Occipital lobe (tissue), 2 donors: Measurements from ENCODE around the gene GRIK4. TPM values are rescaled to one million over a fixed set of nuclear protein-coding genes. Genes with fewer than 3 reads are reported as not detected.
"Not testable (repeated sequence)": the region's sequence is repeated elsewhere in the genome, so short reads cannot be mapped to it uniquely, and the experiment has no call there.

ENCODE experiments used
- DNase-seq: peaks from one replicate; lab custom pipeline; 2025; lab: John Stamatoyannopoulos, UW
- total RNA-seq: library from RNA; depleted of rRNA; stranded (reverse); fragments of >200 nt; gene quantifications from one replicate; pipeline ENCODE4 v1.2.3, GENCODE V29; 2014

GRIK4 gene
- total RNA-seq, 1 donor from 2014 or later, result 2.3 TPM

DNA sequence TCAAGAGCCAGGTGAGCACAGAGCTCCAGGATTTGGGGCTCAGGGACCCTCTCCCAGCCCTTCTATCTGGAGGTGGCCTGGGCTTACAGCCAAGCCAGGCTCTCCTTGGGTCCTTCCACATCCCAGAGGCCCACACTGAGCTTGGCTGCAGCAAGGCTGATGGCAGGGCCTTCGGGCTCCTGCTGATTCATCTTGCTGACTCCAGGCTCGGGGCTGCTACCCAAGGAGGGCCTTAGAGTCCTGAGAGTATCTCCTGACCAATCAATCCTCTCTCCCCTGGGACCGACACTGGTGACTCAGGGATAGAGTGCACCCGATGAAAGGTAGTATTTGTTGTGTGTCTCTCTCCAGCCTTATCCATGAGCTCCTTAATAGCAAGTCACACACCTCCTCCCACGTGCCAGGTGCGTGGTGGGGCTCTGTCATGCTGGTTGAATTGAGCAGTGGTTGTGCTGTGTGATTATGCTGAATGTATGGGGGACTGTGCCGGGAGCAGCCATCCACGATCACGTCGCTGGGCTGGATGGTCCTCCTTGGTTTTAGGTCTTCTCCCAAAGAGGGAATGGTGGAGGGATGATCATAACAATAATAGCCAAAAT lies 62.3 kb downstream of the GRIK4 start:
- no peak for DNase-seq

DNA sequence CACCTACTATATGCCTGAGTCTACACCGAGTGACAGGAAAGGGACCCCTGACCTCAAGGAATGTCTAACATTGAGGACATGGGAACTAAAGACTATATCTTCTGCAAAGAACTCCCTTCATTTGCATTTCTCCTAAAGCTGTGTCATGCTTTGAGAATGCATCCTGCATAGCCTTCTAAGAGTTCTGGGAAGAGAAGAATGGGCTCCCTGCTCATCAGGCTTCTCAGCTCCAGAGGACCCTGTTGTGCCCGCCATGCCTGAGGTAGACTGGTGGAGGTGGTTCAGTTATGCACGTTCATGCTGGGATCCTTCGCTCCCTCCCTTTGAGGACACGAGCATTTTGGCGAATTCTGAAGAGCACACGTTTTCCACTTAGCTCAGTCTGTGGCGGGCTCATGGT lies 63.3 kb downstream of the GRIK4 start:
- no peak for DNase-seq

DNA sequence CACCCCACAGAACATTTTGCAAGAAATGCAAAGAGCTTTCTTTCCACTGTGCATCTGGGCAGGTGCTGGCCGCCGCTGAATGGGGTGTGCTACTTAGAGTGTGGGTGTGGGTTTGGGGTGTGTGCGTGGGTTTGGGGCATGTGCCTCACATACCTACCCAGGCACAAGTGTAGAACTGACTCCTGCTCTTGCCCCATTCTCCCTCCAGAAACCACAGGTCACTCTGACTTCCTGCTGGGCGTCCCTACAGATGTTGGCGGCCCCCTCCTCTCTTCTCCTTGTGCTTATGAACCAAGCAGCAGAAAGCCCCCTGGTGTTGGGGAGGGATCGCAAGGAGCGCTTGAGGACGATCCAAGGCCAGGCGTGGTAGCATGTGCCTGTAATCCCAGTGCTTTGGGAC lies 63.9 kb downstream of the GRIK4 start:
- DNase-seq, result no peak

DNA sequence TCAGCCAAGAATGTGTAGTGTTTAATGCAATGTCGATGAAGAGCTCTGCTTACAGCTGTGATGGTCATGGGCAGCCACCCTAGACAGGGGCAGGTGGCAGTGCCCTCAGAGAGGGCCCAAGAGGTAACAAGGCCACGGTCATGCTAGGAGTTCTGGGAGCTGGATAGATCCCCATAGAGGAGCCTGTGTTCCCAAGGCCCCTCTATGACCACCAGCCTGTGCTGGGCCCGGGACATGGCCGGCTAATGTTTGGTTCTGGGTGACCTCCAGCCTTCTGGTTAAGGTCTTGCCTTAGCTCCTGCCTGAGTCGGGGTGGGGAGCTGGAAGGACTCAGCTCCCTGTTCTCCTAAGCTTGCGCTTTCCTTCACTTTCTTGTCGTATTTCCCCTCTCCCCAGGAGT lies 65.1 kb downstream of the GRIK4 start:
- DNase-seq, result no peak

DNA sequence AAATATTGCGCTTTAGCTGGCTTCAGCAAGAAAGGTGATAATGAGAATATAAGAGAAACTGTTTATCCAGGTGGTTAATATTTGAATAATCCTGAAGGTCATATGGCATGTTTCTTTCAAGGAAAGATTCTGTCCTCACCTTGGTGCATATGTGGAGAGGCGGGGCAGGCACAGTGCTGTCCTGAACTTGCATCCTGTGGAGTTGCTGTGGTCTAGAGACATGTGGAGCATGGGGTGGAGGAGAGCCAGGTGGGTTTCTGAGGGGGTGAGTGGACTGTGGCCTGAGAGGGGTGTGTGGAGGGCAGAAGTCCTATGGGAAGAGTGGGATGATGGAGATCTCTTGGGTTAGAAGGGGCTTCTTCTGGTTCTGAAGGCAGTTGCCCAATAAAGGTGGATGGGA lies 65.5 kb downstream of the GRIK4 start:
- no peak for DNase-seq

DNA sequence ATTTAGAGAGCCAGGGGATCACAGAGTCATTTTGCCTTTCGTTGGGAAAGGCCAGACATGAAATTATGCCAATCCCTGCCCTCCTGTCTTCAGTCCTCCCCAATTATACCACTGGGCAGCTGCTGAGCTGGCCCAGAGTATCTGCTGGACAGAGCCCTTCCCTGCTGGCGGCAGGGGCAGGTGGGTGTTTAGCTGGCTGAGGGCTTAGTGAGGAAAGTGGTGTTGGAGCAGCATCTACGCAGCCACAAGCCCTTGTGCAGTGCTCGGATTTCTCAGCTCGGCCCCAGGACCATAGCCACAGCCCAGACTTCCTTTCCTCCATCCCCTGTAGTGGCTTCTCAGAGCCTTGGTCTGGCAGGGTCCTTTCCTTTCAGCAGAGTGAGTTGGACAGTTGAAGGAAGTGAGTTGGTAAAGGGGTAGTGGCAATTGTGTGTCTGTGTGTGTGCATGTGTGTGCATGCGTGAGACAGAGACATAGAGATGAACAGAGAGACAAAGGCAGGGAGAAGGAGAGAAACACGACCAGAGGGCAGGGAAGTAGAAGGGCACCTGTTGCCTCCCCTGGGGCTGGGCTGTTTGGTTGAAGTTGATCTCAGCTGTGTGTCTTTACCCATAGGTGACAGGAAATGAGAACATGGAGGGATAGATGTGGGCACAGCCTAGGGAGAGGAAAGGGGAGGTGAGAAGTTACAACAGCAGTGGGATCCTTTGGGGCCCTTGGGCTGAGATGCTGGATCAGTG lies 66.2 kb downstream of the GRIK4 start:
- no peak for DNase-seq

DNA sequence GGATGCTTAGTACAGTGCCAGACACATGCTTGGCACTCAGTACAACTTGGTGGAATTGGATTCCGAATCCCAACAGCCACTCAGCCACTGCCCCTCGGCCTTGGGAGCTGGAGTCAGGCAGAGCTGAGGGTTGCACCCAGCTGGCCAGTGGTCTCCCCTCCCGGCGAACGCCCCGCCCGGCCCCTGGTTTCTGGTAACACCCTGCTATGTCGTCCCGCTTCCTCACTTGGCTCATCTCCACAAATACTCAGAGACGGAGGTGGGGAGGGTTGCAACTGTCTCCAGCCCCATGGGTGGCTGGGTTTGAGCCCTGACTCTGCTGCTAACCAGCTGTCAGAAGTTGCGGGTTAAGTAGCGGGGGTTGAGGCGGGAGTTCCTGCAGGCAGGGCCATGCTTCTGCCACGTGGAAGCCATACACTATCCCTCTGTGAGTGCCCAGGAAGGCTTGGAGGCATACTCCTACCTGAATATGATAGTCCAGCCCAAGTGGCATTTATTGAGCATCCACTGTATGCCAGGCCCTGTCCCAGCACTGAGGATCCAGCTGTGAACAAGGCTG lies 67.1 kb downstream of the GRIK4 start:
- no peak for DNase-seq

DNA sequence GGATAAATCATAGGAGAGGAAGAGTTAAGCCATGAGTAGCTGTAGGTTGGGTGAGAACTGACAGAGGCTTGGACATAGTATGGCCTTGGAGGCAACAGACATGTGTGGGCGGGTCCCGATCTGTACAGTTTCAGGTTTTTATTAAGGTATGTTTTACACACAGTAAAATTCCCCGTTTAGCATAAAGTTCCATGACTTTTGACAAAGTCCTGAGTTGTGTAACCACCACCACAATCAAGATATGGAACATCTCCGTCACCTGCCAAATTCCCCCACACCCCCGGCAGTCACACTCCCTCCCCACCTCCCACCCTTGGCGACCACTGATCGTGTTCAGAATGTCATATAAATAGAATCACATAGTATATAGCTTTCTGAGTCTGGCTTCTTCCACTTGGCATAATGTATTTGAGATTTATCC lies 68.1 kb downstream of the GRIK4 start:
- DNase-seq, result no peak

DNA sequence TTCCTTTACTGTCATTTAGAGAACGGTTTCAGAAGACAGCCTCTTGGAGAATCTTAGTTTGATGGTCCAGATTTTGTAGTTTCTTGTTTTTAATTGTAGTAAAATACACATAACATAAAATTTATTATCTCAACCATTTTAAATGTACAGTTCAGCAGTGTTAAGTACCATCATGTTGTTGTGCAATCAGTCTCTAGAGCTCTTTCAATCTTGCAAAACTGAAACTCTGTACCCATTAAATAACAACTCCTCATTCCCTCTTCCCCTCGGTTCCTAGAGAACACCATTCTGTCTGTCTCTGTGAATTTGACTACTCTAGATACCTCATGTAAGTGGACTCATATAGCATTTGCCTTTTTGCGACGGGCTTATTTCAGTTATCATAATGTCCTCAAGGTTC lies 69.8 kb downstream of the GRIK4 start:
- DNase-seq, result no peak

DNA sequence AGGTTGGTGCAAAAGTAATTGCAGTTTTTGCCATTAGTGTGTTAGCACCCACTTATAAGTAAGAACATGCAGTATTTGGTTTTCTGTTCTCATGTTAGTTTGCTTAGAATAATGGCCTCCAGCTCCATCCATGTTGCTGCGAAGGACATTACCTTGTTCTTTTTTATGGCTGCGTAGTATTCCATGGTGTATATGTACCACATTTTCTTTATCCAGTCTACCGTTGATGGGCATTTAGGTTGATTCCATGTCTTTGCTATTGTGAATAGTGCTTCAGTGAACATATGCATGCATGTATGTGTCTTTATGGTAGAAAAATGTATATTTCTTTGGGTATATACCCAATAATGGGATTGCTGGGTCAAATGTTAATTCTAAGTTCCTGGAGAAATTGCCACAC lies 71.0 kb downstream of the GRIK4 start:
- DNase-seq, result not testable (repeated sequence)

DNA sequence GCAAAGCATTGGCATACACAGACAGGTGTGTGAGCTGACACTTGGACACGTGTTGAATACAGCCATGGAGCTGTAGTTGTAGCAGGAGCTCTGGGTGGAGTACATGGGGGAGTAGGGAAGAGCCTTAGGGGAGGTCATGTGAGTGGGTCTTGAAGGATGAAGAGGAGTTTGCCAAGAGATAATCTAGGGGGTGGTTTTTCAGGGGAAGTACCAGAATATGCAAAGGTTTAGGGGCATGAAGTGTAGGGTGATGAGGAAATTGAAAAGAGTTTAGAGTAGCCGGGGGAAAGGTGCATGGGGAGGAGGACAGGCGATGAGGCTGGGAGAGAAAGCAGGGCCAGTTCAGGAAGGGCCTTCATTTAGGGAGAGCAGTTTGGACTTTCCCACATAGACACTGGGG lies 74.5 kb downstream of the GRIK4 start:
- no peak for DNase-seq

DNA sequence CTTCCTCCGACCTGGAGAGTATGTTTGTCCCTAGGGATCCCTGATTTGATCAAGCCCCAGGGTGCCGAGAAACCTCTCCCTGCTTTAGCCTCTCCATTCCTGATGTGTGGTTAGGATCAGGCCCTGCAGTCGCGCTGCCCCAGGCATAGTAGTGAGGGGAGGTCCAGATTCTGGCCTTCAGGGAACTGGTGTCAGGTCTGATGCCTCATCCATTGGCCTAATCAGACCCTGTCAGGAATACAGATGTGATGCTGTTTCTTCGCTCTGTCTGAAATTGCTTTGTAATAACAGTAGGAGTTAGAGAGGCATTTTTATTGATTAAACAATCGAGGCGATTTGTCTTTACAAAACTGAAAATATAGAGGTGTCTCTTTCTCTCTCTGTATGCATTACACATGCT lies 75.2 kb downstream of the GRIK4 start:
- DNase-seq, result no peak

DNA sequence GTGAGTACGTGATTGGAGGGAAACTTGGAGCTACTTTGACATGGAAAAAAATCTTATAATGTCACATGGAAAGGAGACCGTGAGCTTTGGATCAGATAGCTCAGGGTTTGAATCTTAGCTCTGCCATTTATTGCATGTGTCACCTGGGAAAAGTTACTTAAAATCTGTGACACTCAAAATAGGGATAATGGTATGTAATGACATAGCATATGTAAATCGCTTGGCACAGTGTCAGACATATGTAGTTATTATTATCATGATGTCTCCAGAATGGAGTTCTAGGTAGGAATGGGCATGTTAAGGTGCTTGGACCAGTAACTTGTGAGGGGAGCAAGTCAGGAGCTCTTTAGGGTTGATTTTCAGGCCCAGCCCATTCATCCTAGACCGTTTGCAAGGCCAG lies 75.8 kb downstream of the GRIK4 start:
- DNase-seq, result no peak

DNA sequence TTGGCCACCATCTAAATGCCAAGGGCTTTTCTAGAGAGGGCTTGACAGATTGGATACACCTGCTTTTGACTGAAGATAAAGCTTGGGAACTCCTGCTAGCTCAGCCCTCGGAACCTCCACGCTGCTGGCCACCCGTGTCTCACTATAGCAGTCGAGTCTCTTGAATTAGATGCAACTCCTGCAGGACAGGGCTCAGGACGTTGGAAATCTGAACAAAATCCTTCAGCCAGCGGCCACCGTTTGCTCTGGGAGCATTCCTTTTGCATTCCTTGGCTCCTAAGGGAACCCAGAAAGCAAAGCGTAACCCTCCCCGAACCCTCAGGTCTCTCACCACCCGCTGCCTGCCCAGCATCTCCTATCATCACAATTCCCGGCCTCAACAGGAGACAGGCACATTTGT lies 77.8 kb downstream of the GRIK4 start:
- DNase-seq, result no peak

DNA sequence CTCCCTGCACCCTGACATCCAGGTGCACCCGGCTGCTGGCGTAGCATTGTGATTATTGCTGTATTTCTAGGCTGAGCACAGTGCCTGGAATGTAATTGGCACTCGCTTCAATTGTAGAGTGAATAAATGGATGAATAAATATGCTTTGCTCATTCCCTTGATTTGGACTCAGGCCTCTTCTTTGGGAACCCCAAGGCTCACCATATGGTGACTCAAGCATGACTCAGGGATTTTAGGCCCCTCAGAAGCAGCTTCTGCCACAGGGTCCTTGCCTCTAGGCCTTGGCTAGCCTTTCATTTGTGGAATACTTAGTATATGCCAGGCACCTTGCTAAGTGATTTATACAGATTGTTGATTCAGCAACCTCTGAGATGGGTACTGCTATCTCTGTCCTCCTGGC lies 78.9 kb downstream of the GRIK4 start:
- DNase-seq, result no peak

DNA sequence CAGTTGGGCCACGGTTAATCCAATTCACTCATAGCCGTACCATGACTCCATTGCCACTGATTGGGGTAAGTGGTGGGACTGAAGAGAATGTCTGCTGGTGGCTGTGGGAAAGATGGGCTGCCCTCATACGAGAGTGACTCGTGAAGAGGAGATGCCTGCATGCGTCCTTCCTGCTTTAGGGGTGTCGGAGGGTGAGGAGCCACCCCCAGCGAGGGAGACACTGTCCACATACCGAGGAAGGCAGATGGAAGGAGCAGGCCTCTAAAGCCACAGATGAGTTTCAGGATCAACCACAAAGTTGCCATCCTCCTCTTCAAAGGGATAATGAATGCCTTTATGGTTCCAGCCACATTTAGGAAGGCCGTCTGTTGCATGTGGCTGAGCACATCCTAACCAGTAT lies 83.2 kb downstream of the GRIK4 start:
- no peak for DNase-seq

DNA sequence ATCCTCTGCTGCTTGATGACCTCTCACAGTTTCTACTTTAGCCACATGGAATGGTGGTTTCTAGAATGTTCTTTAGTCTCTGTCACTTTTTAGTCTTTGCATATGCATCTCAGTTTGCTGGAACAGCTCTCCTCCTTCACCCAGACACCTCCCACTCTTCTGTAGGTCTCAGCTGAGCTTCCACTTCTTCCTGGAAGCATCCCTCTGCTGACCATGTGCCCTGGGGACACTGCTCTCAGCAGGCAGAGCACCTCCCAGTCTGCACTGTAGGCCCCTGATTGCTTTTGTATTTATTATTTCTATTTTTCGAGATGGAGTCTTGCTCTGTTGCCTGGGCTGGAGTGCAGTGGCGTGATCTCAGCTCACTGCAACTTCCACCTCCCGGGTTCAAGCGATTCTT lies 84.0 kb downstream of the GRIK4 start:
- DNase-seq, result no peak

DNA sequence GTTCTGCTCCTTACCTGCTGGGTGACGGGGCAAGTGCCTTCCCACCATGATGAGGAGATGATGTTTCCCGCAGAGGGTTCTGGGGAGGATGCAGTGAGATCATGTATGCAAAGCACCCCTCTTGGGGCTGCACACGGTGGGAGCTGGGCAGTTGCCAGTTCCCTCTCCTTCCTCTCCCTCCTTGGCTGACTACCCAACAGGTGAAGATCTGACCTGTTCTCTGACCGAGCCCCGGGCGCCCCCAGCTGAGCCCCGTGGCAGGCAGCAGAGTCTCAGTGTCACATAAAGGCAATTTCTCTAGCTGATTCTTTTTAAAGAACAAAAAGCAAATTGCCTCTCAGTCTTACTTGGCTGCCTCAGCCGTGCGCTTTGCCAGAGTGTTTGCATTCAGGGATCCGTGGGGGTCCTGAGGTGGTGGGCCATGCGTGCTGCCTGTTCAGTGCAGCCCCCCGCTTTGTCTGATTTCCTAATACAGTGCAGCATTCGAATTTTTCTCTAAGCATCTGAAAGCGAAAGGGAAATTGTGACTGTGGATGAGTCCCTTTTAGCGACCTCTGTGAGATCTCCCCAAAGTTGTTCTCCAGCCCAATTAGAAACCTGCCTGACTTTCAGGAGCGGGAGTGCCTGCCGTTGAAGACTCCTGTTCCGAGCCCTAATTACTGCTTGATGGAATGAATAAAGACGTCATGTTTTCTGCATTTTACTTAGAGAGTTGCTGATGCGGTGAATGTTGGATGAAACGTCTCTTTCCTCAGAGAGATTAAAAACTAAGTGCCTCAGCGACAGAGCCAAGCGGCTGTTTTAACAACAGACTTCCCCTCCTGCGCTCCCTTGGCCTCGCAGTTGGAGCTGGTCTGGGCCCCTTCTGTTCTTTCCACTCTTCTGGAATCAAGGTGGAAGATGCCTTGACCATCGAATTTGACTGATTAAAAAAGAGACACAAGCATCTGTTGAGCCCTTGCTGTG lies 86.0 kb downstream of the GRIK4 start:
- DNase-seq, result no peak

DNA sequence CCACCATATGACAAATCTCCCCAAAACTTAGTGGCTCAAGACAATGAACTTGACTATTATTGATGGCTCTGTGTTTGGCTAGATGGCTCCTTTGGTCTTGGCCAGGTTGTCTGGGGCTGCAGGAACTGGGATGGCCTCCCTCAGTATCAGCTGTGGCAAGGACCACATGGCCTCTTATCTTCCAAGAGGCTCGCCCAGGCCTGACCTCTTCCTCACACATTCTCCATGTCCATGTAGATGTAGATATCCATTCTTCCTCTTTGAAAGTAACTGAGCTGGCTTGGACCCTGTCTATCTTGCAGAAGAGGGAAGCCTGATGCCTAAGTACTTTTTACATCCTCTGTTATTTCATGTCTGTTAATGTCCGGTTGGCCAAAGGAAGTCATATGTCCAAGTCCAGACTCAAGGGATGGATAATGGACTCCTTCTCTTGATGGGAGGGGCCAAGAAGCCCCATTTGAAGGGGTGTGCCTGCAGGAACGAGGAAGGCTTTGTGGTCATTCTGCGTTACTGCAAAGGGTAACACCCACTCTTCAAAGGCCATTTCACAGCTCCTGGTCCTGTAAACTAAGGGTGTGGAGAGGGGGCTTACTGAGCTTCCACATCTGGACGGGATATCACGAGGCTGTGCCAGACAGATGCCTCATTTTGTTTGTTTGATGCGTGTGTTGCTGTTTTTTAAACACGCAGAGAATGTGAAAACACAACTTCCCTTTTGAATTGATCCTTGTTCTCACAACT lies 87.1 kb downstream of the GRIK4 start:
- DNase-seq, result no peak

DNA sequence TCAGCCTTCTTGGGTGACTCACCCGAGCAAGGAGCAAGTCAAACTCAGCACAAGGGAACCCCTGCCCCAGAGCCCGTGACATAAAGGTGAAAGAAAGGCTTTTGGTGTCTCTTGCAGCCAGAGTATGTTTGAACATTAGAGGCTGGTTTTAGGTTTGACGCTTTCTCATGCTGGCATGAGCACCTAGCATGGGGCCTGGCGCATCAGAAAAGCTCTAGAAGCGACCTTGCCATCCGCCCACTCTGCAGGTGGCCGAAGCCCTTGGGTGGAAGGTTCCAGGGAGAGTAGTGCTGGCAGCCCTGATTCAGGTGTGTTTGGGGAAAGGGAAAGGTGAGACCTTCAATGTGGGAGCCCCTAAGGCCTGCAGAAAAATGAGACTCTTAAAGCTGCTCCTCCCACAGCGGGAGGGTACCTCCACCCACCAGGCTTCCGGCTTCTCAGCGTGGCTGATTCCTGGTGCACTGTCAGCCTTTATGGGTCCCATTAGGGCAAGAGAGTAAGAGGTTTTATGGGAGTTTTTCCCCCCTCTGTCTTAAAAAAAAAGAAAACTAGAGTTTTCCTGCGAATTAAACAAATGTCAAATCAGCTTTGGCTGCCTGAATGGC lies 88.4 kb downstream of the GRIK4 start:
- no peak for DNase-seq

DNA sequence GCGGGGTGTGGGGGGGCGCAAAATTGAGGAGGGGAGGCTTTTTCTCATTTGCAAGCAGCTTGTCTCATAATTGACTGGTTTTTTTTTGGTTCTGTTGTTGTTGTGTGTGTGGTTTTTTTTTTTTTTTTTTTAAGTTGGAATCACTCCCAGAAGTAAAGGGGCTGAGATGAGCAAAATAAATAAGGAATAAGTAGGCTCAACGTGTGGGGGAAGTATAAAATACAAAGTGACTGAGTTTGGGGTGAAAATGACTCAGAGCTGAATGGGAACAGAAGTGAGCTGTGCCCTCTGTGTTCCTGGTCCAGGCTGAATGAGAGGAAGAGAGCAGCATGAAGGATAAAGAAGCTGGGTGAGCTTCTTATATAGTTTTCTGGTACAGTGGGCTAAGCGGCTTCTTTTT lies 90.0 kb downstream of the GRIK4 start:
- no peak for DNase-seq
